Liver (tissue), 3 donors: ENCODE data around the gene PIK3R5.
A peak's percentile ranks its signal among the peaks of the same experiment; 100 is the strongest.
"Not testable (repeated sequence)": the region's sequence is repeated elsewhere in the genome, so short reads cannot be mapped to it uniquely, and the experiment has no call there.

ENCODE experiments used
- EGR1 ChIP-seq, 2 donors: IDR thresholded peaks; 2 replicates each; pipeline ENCODE4 v1.6.1; 2016 to 2018; ENCODE audit warnings: antibody characterized with exemption in 2 of 2, low read depth in 2 of 2
- FOXA1 ChIP-seq: IDR thresholded peaks from 2 replicates; pipeline ENCODE4 v1.6.1; 2016; ENCODE audit warnings: antibody characterized with exemption
- HNF4A ChIP-seq, 2 donors: conservative IDR thresholded peaks; 2 replicates each; pipeline ENCODE4 v1.6.1; 2016; ENCODE audit warnings: antibody characterized with exemption in 2 of 2, mild to moderate bottlenecking in 2 of 2
- JUND ChIP-seq, 2 donors: IDR thresholded peaks; 2 replicates each; pipeline ENCODE4 v1.6.1; 2016; ENCODE audit warnings: antibody characterized with exemption in 2 of 2
- MAX ChIP-seq: IDR thresholded peaks from 2 replicates; pipeline ENCODE4 v1.6.1; 2016; ENCODE audit warnings: antibody characterized with exemption
- RAD21 ChIP-seq, 2 donors: IDR thresholded peaks; 2 replicates each; pipeline ENCODE4 v1.6.1; 2016; ENCODE audit warnings: antibody characterized with exemption in 2 of 2, mild to moderate bottlenecking in 2 of 2
- REST ChIP-seq: IDR thresholded peaks from 2 replicates; pipeline ENCODE4 v1.6.1; 2016; ENCODE audit warnings: antibody characterized with exemption, mild to moderate bottlenecking
- RXRA ChIP-seq, 2 donors: IDR thresholded peaks; 2 replicates each; pipeline ENCODE4 v1.6.1; 2017 to 2018; ENCODE audit warnings: antibody characterized with exemption in 2 of 2, mild to moderate bottlenecking in 1 of 2
- SP1 ChIP-seq: IDR thresholded peaks from 2 replicates; pipeline ENCODE4 v1.6.1; 2018; ENCODE audit warnings: antibody characterized with exemption, mild to moderate bottlenecking
- TAF1 ChIP-seq: conservative IDR thresholded peaks from 2 replicates; pipeline ENCODE4 v1.6.1; 2016; ENCODE audit warnings: antibody characterized with exemption, mild to moderate bottlenecking
- YY1 ChIP-seq: IDR thresholded peaks from 2 replicates; pipeline ENCODE4 v1.6.1; 2016; ENCODE audit warnings: antibody characterized with exemption, mild to moderate bottlenecking
- ZBTB33 ChIP-seq: IDR thresholded peaks from 2 replicates; pipeline ENCODE4 v1.6.1; 2016; ENCODE audit warnings: antibody characterized with exemption
- TF ChIP-seq, protein P1 (sequence below): fragments of 150-350 bp; IDR thresholded peaks from 2 replicates; pipeline ENCODE4 v1.5.1; 2017; ENCODE audit warnings: improper control_type of control experiment, low read depth, low read length; ENCODE audit not compliant: missing input control
- TF ChIP-seq, protein P2 (sequence below): IDR thresholded peaks from 2 replicates; pipeline ENCODE4 v1.6.1; 2016; ENCODE audit warnings: antibody characterized with exemption
- donor health status: healthy.
- donor health status: healthy.

DNA sequence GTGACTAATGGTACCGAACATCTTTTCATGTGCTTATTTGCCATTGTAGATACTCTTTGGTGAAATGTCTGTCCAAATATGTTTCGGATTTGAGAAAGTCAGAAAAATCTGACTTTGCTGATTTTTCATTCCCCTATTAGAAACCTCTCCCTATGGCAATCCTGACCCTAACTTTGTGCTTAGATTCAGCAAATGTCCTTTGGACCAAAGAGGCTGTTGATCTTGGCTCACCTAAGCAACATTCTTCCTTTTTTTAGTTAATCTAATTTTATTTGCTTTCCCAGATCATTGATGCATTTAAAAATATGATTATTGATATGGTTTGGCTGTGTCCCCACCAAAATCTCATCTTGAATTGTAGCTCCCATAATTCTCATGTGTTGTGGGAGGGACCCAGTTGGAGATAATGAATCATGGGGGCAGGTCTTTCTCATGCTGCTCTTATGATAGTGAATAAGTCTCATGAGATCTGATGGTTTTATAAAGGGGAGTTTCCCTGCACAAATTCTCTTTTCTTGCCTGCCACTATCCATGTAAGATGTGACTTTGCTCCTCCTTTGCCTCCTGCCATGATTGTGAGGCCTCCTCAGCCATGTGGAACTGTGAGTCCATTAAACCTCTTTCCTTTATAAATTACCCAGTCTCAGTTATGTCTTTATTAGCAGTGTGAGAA, 22.9 kb upstream of the PIK3R5 start:
- TF ChIP-seq, protein P1, sequence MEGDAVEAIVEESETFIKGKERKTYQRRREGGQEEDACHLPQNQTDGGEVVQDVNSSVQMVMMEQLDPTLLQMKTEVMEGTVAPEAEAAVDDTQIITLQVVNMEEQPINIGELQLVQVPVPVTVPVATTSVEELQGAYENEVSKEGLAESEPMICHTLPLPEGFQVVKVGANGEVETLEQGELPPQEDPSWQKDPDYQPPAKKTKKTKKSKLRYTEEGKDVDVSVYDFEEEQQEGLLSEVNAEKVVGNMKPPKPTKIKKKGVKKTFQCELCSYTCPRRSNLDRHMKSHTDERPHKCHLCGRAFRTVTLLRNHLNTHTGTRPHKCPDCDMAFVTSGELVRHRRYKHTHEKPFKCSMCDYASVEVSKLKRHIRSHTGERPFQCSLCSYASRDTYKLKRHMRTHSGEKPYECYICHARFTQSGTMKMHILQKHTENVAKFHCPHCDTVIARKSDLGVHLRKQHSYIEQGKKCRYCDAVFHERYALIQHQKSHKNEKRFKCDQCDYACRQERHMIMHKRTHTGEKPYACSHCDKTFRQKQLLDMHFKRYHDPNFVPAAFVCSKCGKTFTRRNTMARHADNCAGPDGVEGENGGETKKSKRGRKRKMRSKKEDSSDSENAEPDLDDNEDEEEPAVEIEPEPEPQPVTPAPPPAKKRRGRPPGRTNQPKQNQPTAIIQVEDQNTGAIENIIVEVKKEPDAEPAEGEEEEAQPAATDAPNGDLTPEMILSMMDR, result not testable (repeated sequence)
- TF ChIP-seq MAX; TAF1; SP1; YY1; FOXA1; EGR1 (IDR thresholded peaks at IDR 0.05; ENCODE audit: low read depth in 2 of 2); JUND (IDR thresholded peaks at IDR 0.05); REST; RAD21 (IDR thresholded peaks at IDR 0.05); ZBTB33: not testable (repeated sequence)
- TF ChIP-seq, protein P2, sequence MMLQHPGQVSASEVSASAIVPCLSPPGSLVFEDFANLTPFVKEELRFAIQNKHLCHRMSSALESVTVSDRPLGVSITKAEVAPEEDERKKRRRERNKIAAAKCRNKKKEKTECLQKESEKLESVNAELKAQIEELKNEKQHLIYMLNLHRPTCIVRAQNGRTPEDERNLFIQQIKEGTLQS, result not testable (repeated sequence)
- TF ChIP-seq HNF4A (conservative IDR thresholded peaks at IDR 0.05), result peak; percentile 33 to 56
- TF ChIP-seq RXRA (IDR thresholded peaks at IDR 0.05), result peak in 1 of 2 donors; percentile 7
